GM19372 (cell line): Measurements from ENCODE around the gene CDK4.
A peak's percentile ranks its signal among the peaks of the same experiment; 100 is the strongest.

Experiments used
- ATAC-seq: cut with Tn5 transposase; IDR thresholded peaks from one replicate; pipeline ENCODE4 v1.9.1; 2021; ENCODE audit warnings: mild to moderate bottlenecking, low read depth, moderate library complexity; ENCODE audit not compliant: unreplicated experiment

The CDK4 gene

DNA sequence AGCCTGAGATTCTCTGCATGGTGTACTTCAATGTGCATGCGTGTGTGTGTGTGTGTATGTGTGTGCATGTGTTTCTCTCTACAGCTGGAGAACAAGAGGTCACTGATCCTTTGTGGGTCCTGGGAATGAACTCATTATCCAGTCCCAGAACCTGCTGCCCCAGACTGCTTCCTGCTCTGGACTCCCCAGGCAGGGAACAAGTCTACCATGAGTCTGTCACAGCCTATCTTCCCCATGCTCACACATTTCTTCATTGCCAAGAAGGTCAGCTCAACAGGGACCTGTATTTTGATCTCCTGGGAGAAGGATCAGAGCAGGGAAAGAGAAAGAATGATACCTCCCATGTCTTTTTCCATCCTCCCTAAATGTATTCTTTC is 10.7 kb downstream of the CDK4 start:
- ATAC-seq: no peak

- peak; percentile 41 for ATAC-seq
Measured at GRCh38 chr12:57740656-57741412, 11.3 kb downstream of the CDK4 start.

GRCh38 chr12:57739914-57740538 is 12.1 kb downstream of the CDK4 start:
- no peak for ATAC-seq

- ATAC-seq: no peak
Measured at GRCh38 chr12:57739387-57739786, 12.7 kb downstream of the CDK4 start.

GRCh38 chr12:57738661-57739237 is 13.4 kb downstream of the CDK4 start, which contains the start of gene AGAP2:
Gene AGAP2 (minus strand): TSS chr12:57738742. CDS start chr12:57738246, 496 bp downstream.
- no peak for ATAC-seq

GRCh38 chr12:57737467-57738460 is 14.3 kb downstream of the CDK4 start:
- no peak for ATAC-seq

GRCh38 chr12:57736741-57737466 is 15.2 kb downstream of the CDK4 start:
- no peak for ATAC-seq

GRCh38 chr12:57735952-57736740 is 16.0 kb downstream of the CDK4 start:
- no peak for ATAC-seq

DNA sequence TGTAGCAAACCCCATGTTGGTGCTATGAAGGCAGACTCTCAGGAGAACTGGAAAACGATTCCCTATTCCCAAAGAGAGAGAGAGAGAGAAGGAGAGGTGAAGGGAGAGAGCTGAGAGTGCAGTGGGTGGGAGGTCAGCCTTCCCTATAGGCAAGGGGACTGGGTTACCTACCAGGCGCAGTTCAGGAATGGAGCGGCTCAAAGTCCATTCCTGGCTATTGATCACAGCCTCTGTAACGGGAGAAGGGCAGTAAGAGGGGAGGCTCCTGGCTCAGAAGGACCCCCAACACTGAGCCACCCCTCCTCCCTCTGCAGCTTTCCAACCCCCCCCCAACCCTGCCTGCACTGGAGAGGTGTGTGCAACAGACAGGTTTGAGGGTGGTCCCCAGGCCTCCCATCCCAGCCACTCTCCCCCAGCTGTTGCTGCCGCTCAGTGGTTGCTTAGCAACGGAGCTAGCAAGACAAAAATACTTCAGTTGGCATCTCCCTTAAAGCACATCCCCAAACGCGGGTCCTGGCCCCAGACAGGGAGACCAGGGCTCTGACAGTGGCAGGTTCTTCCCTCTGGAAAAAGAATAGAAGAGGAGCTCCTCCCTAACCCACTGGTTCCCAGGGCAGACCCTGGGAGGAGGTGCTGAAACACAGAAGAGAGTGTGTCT is 16.8 kb downstream of the CDK4 start:
- ATAC-seq: no peak

GRCh38 chr12:57734591-57734990 is 17.5 kb downstream of the CDK4 start:
- no peak for ATAC-seq

DNA sequence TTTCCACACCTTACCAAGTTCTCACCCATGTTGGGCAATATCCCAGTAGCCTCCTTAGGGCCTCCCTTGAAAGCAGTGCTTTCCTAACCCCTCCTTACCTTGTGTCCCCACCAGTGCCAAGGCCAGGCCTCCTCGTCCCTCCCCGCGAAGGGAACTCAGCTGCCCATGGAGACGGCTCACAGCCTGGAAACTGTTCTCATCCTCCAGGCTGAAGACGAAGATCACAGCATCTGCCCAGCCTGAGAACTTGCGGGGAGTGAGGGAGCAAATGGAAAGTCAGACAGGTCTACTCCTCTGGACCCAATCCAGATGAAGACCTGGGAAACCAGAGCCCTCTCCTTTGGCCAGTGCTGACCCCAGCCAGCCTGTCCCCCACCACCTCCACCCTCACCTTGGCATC is 18.2 kb downstream of the CDK4 start:
- ATAC-seq: no peak

- ATAC-seq: no peak
Measured at GRCh38 chr12:57732726-57733593, 19.1 kb downstream of the CDK4 start.

GRCh38 chr12:57732270-57732669 is 19.8 kb downstream of the CDK4 start:
- no peak for ATAC-seq

DNA sequence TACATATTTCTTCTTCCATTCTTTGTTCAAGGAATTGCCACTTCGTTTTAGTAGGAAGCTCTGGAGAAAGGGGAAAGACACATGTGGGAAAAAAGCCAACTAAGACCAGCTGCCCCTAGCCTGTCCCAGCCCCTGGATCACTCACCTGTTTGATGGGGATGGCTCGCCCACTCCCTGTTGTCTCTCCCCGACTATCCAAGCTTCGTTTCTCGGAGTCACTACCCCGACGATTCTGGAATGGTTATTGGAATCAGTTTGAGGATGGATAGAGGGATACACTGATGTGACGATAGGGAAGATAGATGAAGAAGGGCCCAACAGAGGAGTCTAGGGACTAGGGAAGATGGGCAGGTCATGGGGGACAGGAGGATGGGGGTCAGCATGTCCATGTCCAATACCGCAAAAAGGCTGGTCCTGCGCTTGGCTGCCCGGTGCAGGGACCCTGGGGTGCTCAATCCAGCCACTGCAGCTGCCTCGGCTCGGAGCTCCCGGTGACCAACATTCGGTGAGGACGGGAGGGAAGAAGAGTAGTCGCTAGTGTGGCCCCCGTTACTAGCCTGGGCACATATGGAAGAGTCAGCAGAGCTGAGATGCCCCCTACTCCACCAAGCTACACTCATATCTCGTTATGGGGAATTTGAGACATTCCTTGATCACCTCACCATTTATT is 20.6 kb downstream of the CDK4 start:
- ATAC-seq: no peak

GRCh38 chr12:57730336-57731067 is 21.6 kb downstream of the CDK4 start:
- no peak for ATAC-seq

GRCh38 chr12:57729321-57729844 is 22.7 kb downstream of the CDK4 start:
- no peak for ATAC-seq
